Pancreas (tissue), 10 donors: ENCODE data around the gene CPNE7. TPM values are rescaled to one million over a fixed set of nuclear protein-coding genes. Genes with fewer than 3 reads are reported as not detected.
"Not testable (repeated sequence)": the region's sequence is repeated elsewhere in the genome, so short reads cannot be mapped to it uniquely, and the experiment has no call there.

Source experiments
- ATAC-seq, 4 donors: fragments of 200-7000 bp; cut with Tn5 transposase; one replicate each; pipeline versions ENCODE4 v1.8.0 to v1.9.1; 2020; ENCODE audit warnings: mild to moderate bottlenecking in 4 of 4, moderate library complexity in 4 of 4
- DNase-seq, 6 donors: peaks; one replicate each; pipeline ENCODE4 v3.0.0-alpha.2; 2020
- FAIRE-seq: peaks from 2 replicates; lab custom pipeline; 2012; peaks lifted over from hg19 to GRCh38; lab: Jason Lieb, UNC
- H3K27ac ChIP-seq, 4 donors: fragments of 200-600 bp; sonication (generic); 1 replicate in 3 of 4; 2 replicates in 1 of 4; pipeline versions ENCODE4 v1.5.0 to v1.8.0; 2020
- H3K27me3 ChIP-seq, 4 donors: fragments of 200-600 bp; one replicate each; pipeline ENCODE4 v1.8.0; 2021
- H3K36me3 ChIP-seq, 3 donors: fragments of 200-600 bp; sonication (generic) in 1 of 3; one replicate each; pipeline versions ENCODE4 v1.5.0 to v1.8.0; 2020 to 2021
- H3K4me1 ChIP-seq, 3 donors: fragments of 200-600 bp; one replicate each; pipeline ENCODE4 v1.8.0; 2021
- H3K4me3 ChIP-seq, 4 donors: fragments of 200-600 bp; sonication (generic) in 2 of 4; one replicate each; pipeline versions ENCODE4 v1.5.0 to v1.8.0; 2020 to 2021
- H3K9me3 ChIP-seq, 4 donors: fragments of 200-600 bp; one replicate each; pipeline ENCODE4 v1.8.0; 2021
- CTCF ChIP-seq, 4 donors: fragments of 200-600 bp; sonication (generic) in 3 of 4; IDR thresholded peaks; one replicate each; pipeline versions ENCODE4 v1.5.0 to v1.8.0; 2021; ENCODE audit warnings: antibody characterized with exemption in 4 of 4
- WGBS, 2 donors: extraction: QIAGEN DNeasy Blood & Tissue Kit; methylation state at CpG; one replicate each; pipeline ENCODE4 v1.1.7; 2013; 5-methylcytosine and 5-hydroxymethylcytosine counted together
- intact Hi-C, 3 donors: fragments of 100-400 bp; cut with DNase I; formaldehyde crosslinking; loops; one replicate each; pipeline versions ENCODE4 v1.11.1 to v1.14.2; 2022
- polyA plus RNA-seq, 2 donors: library from polyadenylated mRNA; stranded (reverse); fragments of 200-250 nt; gene quantifications; one replicate each; pipeline ENCODE4 v1.2.3, GENCODE V29; 2013
- total RNA-seq, 6 donors: library from RNA; stranded (reverse); fragmentation: NEBNext Ultra II Directional in 4 of 6; extraction: Animal tissue kit (Norgen Biotek cat#: 25700) in 4 of 6; gene quantifications; one replicate each; pipeline versions ENCODE4 v1.2.1 to v1.2.4, GENCODE V29; 2021 to 2023
- donor health status: healthy with polysubstance abuse.
- donor health status: DM: no; HTN: no; CAD: no; lungs with moderate emphysema.
- donor health status: DM: no; HTN: no; CAD: no.
- donor health status: control.
- donor health status: control.
- donor health status: Bipolar disorder and iron deficiency.
- donor health status: DM: yes; HTN: yes; CAD: no.
- donor health status: DM: no; HTN: no; CAD: no.
- donor health status: DM: no; HTN: no; CAD: no.
- donor health status: DM: yes; HTN: yes; CAD: no.

Gene CPNE7
- total and polyA plus RNA-seq, 8 donors, result 0.12 to 4.5 (median 1.0) TPM

GRCh38 chr16:89569506-89570341, 5.8 kb upstream of the CPNE7 start:
- WGBS, 2 donors, result 67 to 69% methylated on average over 23 of the region's 23 CpGs
- intact Hi-C loops, result no loop called here
- Histone ChIP-seq H3K4me1 (peaks cover 5 to 10% (median 6%) of the 10 kb centered on the region in 3 donors), H3K27me3 (no peaks in the 10 kb centered on the region), H3K27ac (no peak overlapping the region), H3K36me3 (no peaks in the 10 kb centered on the region), H3K9me3 (no peaks in the 10 kb centered on the region), H3K4me3 (no peak overlapping the region)
- DNase-seq (no peak), ATAC-seq (no peak), FAIRE-seq (no peak)
- TF ChIP-seq CTCF (IDR thresholded peaks at IDR 0.05), result no peak

GRCh38 chr16:89570342-89570923, 5.1 kb upstream of the CPNE7 start:
- no peak for TF ChIP-seq CTCF (IDR thresholded peaks at IDR 0.05)
- no peak for ATAC-seq
- Histone ChIP-seq H3K9me3 (no peaks in the 10 kb centered on the region), H3K4me3 (no peak overlapping the region), H3K4me1 (peaks cover 2 to 9% (median 5%) of the 10 kb centered on the region in 3 donors), H3K27ac (no peak overlapping the region), H3K36me3 (no peaks in the 10 kb centered on the region), H3K27me3 (peaks cover 0 to 4% (median 0%) of the 10 kb centered on the region in 4 donors)
- FAIRE-seq, result no peak
- WGBS, 2 donors, result 69 to 76% methylated on average over 23 to 30 of the region's 30 CpGs
- intact Hi-C loops, result no loop called here
- no peak for DNase-seq

GRCh38 chr16:89570983-89571598, 4.5 kb upstream of the CPNE7 start:
- FAIRE-seq, H3K36me3 ChIP-seq, H3K9me3 ChIP-seq, ATAC-seq, intact Hi-C loops, H3K27ac ChIP-seq, H3K4me3 ChIP-seq, H3K27me3 ChIP-seq, H3K4me1 ChIP-seq, DNase-seq: not testable (repeated sequence)
- WGBS, 2 donors, result 80% methylated on average over 19 to 36 of the region's 36 CpGs

GRCh38 chr16:89571636-89572035, 3.9 kb upstream of the CPNE7 start:
- Histone ChIP-seq H3K9me3 (no peaks in the 10 kb centered on the region), H3K27me3 (peaks cover 0 to 4% (median 0%) of the 10 kb centered on the region in 4 donors), H3K4me1 (peaks cover 0 to 7% (median 0%) of the 10 kb centered on the region in 3 donors), H3K4me3 (no peak overlapping the region), H3K36me3 (no peaks in the 10 kb centered on the region), H3K27ac (no peak overlapping the region)
- no peak for DNase-seq
- no peak for FAIRE-seq
- no peak for TF ChIP-seq CTCF (IDR thresholded peaks at IDR 0.05)
- no peak for ATAC-seq
- 88 to 89% methylated on average over 18 of the region's 18 CpGs for WGBS, 2 donors
- intact Hi-C loops, result no loop called here

- TF ChIP-seq CTCF (IDR thresholded peaks at IDR 0.05), result no peak
- H3K9me3 ChIP-seq, result no peaks in the 10 kb centered on the region
- no peaks in the 10 kb centered on the region for H3K36me3 ChIP-seq
- H3K27ac ChIP-seq, result no peak overlapping the region
- FAIRE-seq (no peak), ATAC-seq (peak in 2 of 4 donors; percentile 17 to 30), DNase-seq (no peak)
- intact Hi-C loops, result no loop called here
- H3K4me3 ChIP-seq, result no peak overlapping the region
- peaks cover 0 to 7% (median 0%) of the 10 kb centered on the region in 3 donors for H3K4me1 ChIP-seq
- WGBS, 2 donors, result 29 to 33% methylated on average over 14 of the region's 14 CpGs
- H3K27me3 ChIP-seq, result peaks cover 0 to 4% (median 0%) of the 10 kb centered on the region in 4 donors
Observed at GRCh38 chr16:89572073-89572484, 3.5 kb upstream of the CPNE7 start.
